Calu3 (cell line): Measurements from ENCODE around the gene C12orf56. TPM values are rescaled to one million over a fixed set of nuclear protein-coding genes. Genes with fewer than 3 reads are reported as not detected.
A peak's percentile ranks its signal among the peaks of the same experiment; 100 is the strongest.

ENCODE experiments used
- BruUV-seq: library from RNA; stranded (reverse); fragments of 400-500 nt; replicated peaks from 2 replicates; lab custom pipeline; 2021; lab: Mats Ljungman, UMichigan
- CTCF ChIA-PET: fragments of 300-600 bp; sonication (Branson Sonifier 250); formaldehyde crosslinking; loops from one replicate; lab custom pipeline; 2022; ENCODE audit warnings: antibody characterized with exemption; lab: Charles Lee
- DNase-seq: peaks from one replicate; pipeline ENCODE4 v3.0.0; 2022
- H3K27ac Mint-ChIP-seq: one replicate; pipeline ENCODE4 v1.8.0; 2022; ENCODE audit warnings: mixed read lengths; ENCODE audit not compliant: unreplicated experiment
- H3K27me3 Mint-ChIP-seq: one replicate; pipeline ENCODE4 v1.8.0; 2022; ENCODE audit warnings: mixed read lengths; ENCODE audit not compliant: unreplicated experiment
- H3K36me3 Mint-ChIP-seq: one replicate; pipeline ENCODE4 v1.8.0; 2022; ENCODE audit warnings: mild to moderate bottlenecking, moderate library complexity, mixed read lengths; ENCODE audit not compliant: insufficient read depth, unreplicated experiment
- H3K4me1 Mint-ChIP-seq: one replicate; pipeline ENCODE4 v1.8.0; 2022; ENCODE audit warnings: mild to moderate bottlenecking, low read depth, mixed read lengths; ENCODE audit not compliant: unreplicated experiment
- H3K4me3 Mint-ChIP-seq: one replicate; pipeline ENCODE4 v1.8.0; 2022; ENCODE audit warnings: mild to moderate bottlenecking, low read depth, moderate library complexity, mixed read lengths; ENCODE audit not compliant: unreplicated experiment
- H3K9me3 Mint-ChIP-seq: one replicate; pipeline ENCODE4 v1.8.0; 2022; ENCODE audit warnings: low read depth, mixed read lengths; ENCODE audit not compliant: unreplicated experiment
- intact Hi-C: fragments of 100-400 bp; cut with micrococcal nuclease; formaldehyde crosslinking; loops from one replicate; pipeline ENCODE4 v1.10.0; 2022; ENCODE audit not compliant: unreplicated experiment
- total RNA-seq: library from RNA; stranded (reverse); gene quantifications from 2 replicates; pipeline ENCODE4 v1.2.3, GENCODE V29; 2022
- TF ChIP-seq, protein P1 (sequence below): fragments of 200-600 bp; IDR thresholded peaks from one replicate; pipeline ENCODE4 v1.8.0; 2022; ENCODE audit warnings: antibody characterized with exemption; ENCODE audit not compliant: unreplicated experiment

The C12orf56 gene
- total RNA-seq, 1 experiment from 2014 or later: 4.7 TPM

DNA sequence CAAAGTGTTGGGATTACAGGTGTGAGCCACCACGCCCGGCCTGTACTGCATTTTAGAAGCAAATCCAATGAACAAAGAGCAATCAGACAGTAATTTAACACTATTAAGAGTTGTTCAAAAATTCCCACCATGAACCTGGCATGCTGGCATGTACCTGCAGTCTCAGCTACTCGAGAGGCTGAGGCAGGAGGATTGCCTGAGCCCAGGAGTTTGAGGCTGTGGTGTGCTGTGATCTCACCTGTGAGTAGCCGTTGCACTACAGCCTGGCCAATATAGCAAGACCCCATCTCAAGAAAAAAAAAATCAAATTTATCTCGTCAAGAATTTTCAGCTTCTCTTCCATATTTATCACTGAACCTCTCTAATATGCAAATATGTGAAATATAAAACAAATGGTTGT, 128.7 kb downstream of the C12orf56 start:
- no peak for DNase-seq
- Mint-ChIP-seq H3K9me3 (no peaks in the 10 kb centered on the region), H3K4me3 (no peak overlapping the region), H3K4me1 (no peaks in the 10 kb centered on the region), H3K27me3 (no peaks in the 10 kb centered on the region), H3K36me3 (no peaks in the 10 kb centered on the region), H3K27ac (no peak overlapping the region)
- intact Hi-C loops: no loop called here
- no TSS peak for BruUV-seq
- TF ChIP-seq, protein P1, sequence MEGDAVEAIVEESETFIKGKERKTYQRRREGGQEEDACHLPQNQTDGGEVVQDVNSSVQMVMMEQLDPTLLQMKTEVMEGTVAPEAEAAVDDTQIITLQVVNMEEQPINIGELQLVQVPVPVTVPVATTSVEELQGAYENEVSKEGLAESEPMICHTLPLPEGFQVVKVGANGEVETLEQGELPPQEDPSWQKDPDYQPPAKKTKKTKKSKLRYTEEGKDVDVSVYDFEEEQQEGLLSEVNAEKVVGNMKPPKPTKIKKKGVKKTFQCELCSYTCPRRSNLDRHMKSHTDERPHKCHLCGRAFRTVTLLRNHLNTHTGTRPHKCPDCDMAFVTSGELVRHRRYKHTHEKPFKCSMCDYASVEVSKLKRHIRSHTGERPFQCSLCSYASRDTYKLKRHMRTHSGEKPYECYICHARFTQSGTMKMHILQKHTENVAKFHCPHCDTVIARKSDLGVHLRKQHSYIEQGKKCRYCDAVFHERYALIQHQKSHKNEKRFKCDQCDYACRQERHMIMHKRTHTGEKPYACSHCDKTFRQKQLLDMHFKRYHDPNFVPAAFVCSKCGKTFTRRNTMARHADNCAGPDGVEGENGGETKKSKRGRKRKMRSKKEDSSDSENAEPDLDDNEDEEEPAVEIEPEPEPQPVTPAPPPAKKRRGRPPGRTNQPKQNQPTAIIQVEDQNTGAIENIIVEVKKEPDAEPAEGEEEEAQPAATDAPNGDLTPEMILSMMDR: no peak
- CTCF ChIA-PET: interaction anchor here (0.7 kb wide), 1 partner anchor 234 kb away, joined by 4 read pairs; no protein-coding TSS in a partner anchor

- H3K36me3 Mint-ChIP-seq: no peaks in the 10 kb centered on the region
- H3K9me3 Mint-ChIP-seq: no peaks in the 10 kb centered on the region
- no peak for DNase-seq
- TF ChIP-seq, protein P1: no peak
- BruUV-seq: no TSS peak
- no peak overlapping the region for H3K4me3 Mint-ChIP-seq
- H3K27ac Mint-ChIP-seq: no peak overlapping the region
- H3K27me3 Mint-ChIP-seq: no peaks in the 10 kb centered on the region
- no peaks in the 10 kb centered on the region for H3K4me1 Mint-ChIP-seq
- intact Hi-C loops: loop anchor here (10.0 kb wide), 1 partner anchor 594 kb away; the partner anchor contains the start of gene DPY19L2
- CTCF ChIA-PET: interaction anchor here (0.7 kb wide), 1 partner anchor 115 kb away, joined by 4 read pairs; no protein-coding TSS in a partner anchor
These were observed 132.0 kb downstream of the C12orf56 start for GRCh38 chr12:64258576-64258975.

GRCh38 chr12:64256166-64256800, 134.3 kb downstream of the C12orf56 start:
- peak; percentile 24 for DNase-seq
- H3K4me1 Mint-ChIP-seq: no peaks in the 10 kb centered on the region

GRCh38 chr12:64255249-64255648, 135.3 kb downstream of the C12orf56 start:
- Mint-ChIP-seq H3K36me3 (no peaks in the 10 kb centered on the region), H3K4me1 (no peaks in the 10 kb centered on the region), H3K27ac (no peak overlapping the region), H3K27me3 (no peaks in the 10 kb centered on the region), H3K4me3 (no peak overlapping the region), H3K9me3 (no peaks in the 10 kb centered on the region)
- no peak for DNase-seq
- CTCF ChIA-PET: interaction anchor here (0.6 to 1.4 kb wide), 3 partner anchors 19 to 429 kb away, joined by 3 read pairs; no protein-coding TSS in a partner anchor
- no TSS peak for BruUV-seq
- intact Hi-C loops: loop anchor here (10.0 kb wide), 1 partner anchor 590 kb away; the partner anchor contains the start of gene DPY19L2
- TF ChIP-seq, protein P1: no peak

More at GRCh38 chr12:64256166-64256800, 134.3 kb downstream of the C12orf56 start:
- Mint-ChIP-seq H3K27me3 (no peaks in the 10 kb centered on the region), H3K27ac (no peak overlapping the region), H3K9me3 (no peaks in the 10 kb centered on the region), H3K4me3 (no peak overlapping the region), H3K36me3 (no peaks in the 10 kb centered on the region)
- CTCF ChIA-PET: interaction anchor here (0.9 to 1.7 kb wide), 4 partner anchors 413 to 431 kb away, joined by 3 to 16 read pairs (median 4); no protein-coding TSS in a partner anchor
- no TSS peak for BruUV-seq
- intact Hi-C loops: loop anchor here (1.0 to 10.0 kb wide), 3 partner anchors 417 to 591 kb away; partner anchors contain the start of gene DPY19L2
- TF ChIP-seq, protein P1: peak; percentile 65
